Stimulated activated CD4-positive, alpha-beta T cell treated with anti-CD3 and anti-CD28 coated beads, Interleukin-1b, Interleukin-23, amount 100 ng/mL, for 4 hours (primary cell): ENCODE results near the gene TMCO5A.

Experiments used
- DNase-seq, 2 donors: peaks; one replicate each; pipeline ENCODE4 v3.0.0-alpha.2; 2020; ENCODE audit warnings: low read depth in 2 of 2

TMCO5A gene

GRCh38 chr15:37973856-37974255 is 39.4 kb downstream of the TMCO5A start:
- no peak for DNase-seq

GRCh38 chr15:37978231-37978630 is 43.8 kb downstream of the TMCO5A start:
- DNase-seq = no peak

GRCh38 chr15:37979671-37980409 is 45.4 kb downstream of the TMCO5A start:
- DNase-seq = no peak

GRCh38 chr15:37981201-37981600 is 46.8 kb downstream of the TMCO5A start:
- no peak for DNase-seq

GRCh38 chr15:37981775-37982174 is 47.3 kb downstream of the TMCO5A start:
- no peak for DNase-seq

GRCh38 chr15:37984368-37984767 is 49.9 kb downstream of the TMCO5A start:
- DNase-seq = no peak

GRCh38 chr15:37995461-37996347 is 61.3 kb downstream of the TMCO5A start:
- DNase-seq = no peak
